H1 (cell line): ENCODE results near the gene IFNL1. TPM values are rescaled to one million over a fixed set of nuclear protein-coding genes. Genes with fewer than 3 reads are reported as not detected.

Experiments used
- BACH1 ChIP-seq: IDR thresholded peaks from 2 replicates; pipeline ENCODE4 v1.6.1; 2012; ENCODE audit warnings: low read length, improper control_type of control experiment
- HDAC2 ChIP-seq, 2 experiments: fragments of 300-600 bp in 1 of 2; sonication (generic) in 1 of 2; IDR thresholded peaks; 2 replicates each; pipeline ENCODE4 v1.6.1; 2011 to 2012; ENCODE audit warnings: low read depth in 2 of 2, low read length in 2 of 2, mild to moderate bottlenecking in 2 of 2, moderate library complexity in 2 of 2, borderline replicate concordance in 1 of 2, inconsistent platforms in 1 of 2
- KDM1A ChIP-seq: fragments of 200-600, 300-600 bp; sonication (generic); IDR thresholded peaks from 2 replicates; pipeline ENCODE4 v1.7.1; 2016; ENCODE audit warnings: mild to moderate bottlenecking, low read length, borderline replicate concordance
- RAD21 ChIP-seq, 2 experiments: IDR thresholded peaks in 1 of 2; conservative IDR thresholded peaks in 1 of 2; 2 replicates each; pipeline ENCODE4 v1.6.1; 2011; ENCODE audit warnings: low read depth in 2 of 2, low read length in 2 of 2, improper control_type of control experiment in 1 of 2, inconsistent platforms in 1 of 2, mild to moderate bottlenecking in 1 of 2, moderate library complexity in 1 of 2
- TAF7 ChIP-seq: optimal IDR thresholded peaks from 2 replicates; pipeline ENCODE3; 2011; ENCODE audit warnings: low read depth, mild to moderate bottlenecking, inconsistent platforms, low read length, moderate library complexity, borderline replicate concordance
- polyA plus RNA-seq, 7 experiments: library from polyadenylated mRNA; depleted of rRNA in 3 of 7; stranded (reverse) in 5 of 7; unstranded in 2 of 7; fragments of >200 nt in 5 of 7; fragments of 200-250 nt in 2 of 7; gene quantifications; 1 replicate in 5 of 7; 2 replicates in 1 of 7; 4 replicates in 1 of 7; pipeline versions ENCODE4 v1.2.1 to v1.2.3, GENCODE V29; 2011 to 2013; ENCODE audit warnings: missing spikeins in 2 of 7, mixed read lengths in 2 of 7
- total RNA-seq: library from RNA; stranded (reverse); fragmentation: NEBNext Ultra II Directional; extraction: Animal tissue kit (Norgen Biotek cat#: 25700); gene quantifications from 2 replicates; pipeline ENCODE4 v1.2.1, GENCODE V29; 2021

Gene IFNL1
- total and polyA plus RNA-seq, 2 of the 8 experiments (the other 6 are each of a cell fraction or from before 2014, with no cell fraction given): not detected

DNA sequence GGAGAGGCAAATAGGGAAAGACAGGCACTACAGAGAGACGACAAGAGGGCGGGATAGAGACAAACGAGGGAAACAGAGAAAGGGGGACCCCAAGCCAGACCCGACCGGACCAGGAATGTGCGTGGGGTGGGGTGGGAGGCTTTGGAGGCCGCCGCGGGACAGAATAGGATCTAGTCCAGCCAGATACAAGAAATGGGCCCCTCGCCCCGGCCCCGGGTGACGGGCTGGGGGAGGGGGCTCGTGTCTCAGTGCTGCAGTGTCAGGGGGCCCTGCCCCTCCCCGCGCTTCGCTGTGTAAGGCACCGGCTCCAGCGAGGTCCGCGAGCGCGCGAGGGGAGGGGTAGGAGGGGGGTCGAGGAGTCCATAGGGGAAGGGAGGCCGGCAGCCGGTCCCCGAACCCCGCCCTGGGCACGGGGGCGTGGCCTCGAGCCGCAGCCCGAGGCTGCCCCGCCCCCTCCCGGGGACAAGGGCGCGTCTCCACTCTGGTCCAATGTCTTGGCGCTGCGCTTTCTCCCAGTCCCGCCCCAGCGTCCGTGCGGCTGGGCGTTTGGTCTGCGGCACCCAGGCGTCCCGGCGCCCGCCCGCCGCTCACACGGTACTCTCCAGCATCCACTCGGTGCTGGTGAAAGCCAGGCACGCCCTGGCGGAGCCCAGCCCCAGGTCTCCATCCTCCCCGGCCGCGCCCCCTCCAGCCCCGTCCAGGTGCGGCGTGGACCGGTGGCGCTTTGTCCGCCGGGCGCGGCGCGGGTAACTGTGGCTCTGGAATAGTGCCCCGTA lies 11.0 kb downstream of the IFNL1 start (continued):
- TF ChIP-seq KDM1A: no peak
- no peak for TF ChIP-seq RAD21 (IDR thresholded peaks at IDR 0.05 in 1 of 2, conservative IDR thresholded peaks at IDR 0.05 in 1 of 2; ENCODE audit: low read depth in 2 of 2, low read length in 2 of 2)
- TF ChIP-seq HDAC2 (IDR thresholded peaks at IDR 0.05; ENCODE audit: borderline replicate concordance in 1 of 2, low read depth in 2 of 2, low read length in 2 of 2): no peak
- TF ChIP-seq BACH1: no peak
- TF ChIP-seq TAF7: peak; percentile 30
- TF ChIP-seq, all 59 proteins: peak for 6
